Inferior parietal cortex (tissue), 1 donor: ENCODE measurements around the gene FNBP1L.

Experiments
- DNase-seq: peaks from one replicate; pipeline ENCODE4 v3.0.0-alpha.2; 2016; ENCODE audit errors: extremely low spot score

The FNBP1L gene

GRCh38 chr1:93592551-93592949 is 144.6 kb downstream of the FNBP1L start:
- no peak for DNase-seq

- no peak for DNase-seq
Observed at GRCh38 chr1:93593854-93594602, 146.1 kb downstream of the FNBP1L start.

GRCh38 chr1:93594603-93594880 is 146.6 kb downstream of the FNBP1L start:
- no peak for DNase-seq

GRCh38 chr1:93595266-93595665 is 147.3 kb downstream of the FNBP1L start:
- DNase-seq: no peak

GRCh38 chr1:93595743-93596142 is 147.8 kb downstream of the FNBP1L start:
- DNase-seq: peak; percentile 43

GRCh38 chr1:93596329-93597089 is 148.6 kb downstream of the FNBP1L start:
- no peak for DNase-seq

- DNase-seq: no peak
Observed at GRCh38 chr1:93597709-93598108, 149.8 kb downstream of the FNBP1L start.

- no peak for DNase-seq
Observed at GRCh38 chr1:93598396-93598795, 150.5 kb downstream of the FNBP1L start.

- no peak for DNase-seq
Observed at GRCh38 chr1:93598861-93599439, 151.0 kb downstream of the FNBP1L start.

GRCh38 chr1:93599479-93599878 is 151.6 kb downstream of the FNBP1L start:
- no peak for DNase-seq

- DNase-seq: no peak
Observed at GRCh38 chr1:93600663-93601062, 152.7 kb downstream of the FNBP1L start.

- DNase-seq: no peak
Observed at GRCh38 chr1:93601686-93602085, 153.8 kb downstream of the FNBP1L start.

GRCh38 chr1:93602101-93602500 is 154.2 kb downstream of the FNBP1L start:
- no peak for DNase-seq

- no peak for DNase-seq
Observed at GRCh38 chr1:93603106-93603505, 155.2 kb downstream of the FNBP1L start.

- DNase-seq: no peak
Observed at GRCh38 chr1:93603601-93604000, 155.7 kb downstream of the FNBP1L start.
